B cell (primary cell): ENCODE measurements around the gene ENTPD1.

ENCODE experiments used
- EZH2 ChIP-seq: IDR thresholded peaks from 2 replicates; pipeline ENCODE4 v1.6.1; 2012; ENCODE audit warnings: borderline replicate concordance, low read depth, mild to moderate bottlenecking, moderate library complexity, low read length; ENCODE audit not compliant: insufficient read depth, poor library complexity, severe bottlenecking
- TF ChIP-seq, protein P1 (sequence below): fragments of 200-600 bp; IDR thresholded peaks from one replicate; pipeline ENCODE4 v1.8.0; 2022; ENCODE audit warnings: antibody characterized with exemption, mild to moderate bottlenecking

DNA sequence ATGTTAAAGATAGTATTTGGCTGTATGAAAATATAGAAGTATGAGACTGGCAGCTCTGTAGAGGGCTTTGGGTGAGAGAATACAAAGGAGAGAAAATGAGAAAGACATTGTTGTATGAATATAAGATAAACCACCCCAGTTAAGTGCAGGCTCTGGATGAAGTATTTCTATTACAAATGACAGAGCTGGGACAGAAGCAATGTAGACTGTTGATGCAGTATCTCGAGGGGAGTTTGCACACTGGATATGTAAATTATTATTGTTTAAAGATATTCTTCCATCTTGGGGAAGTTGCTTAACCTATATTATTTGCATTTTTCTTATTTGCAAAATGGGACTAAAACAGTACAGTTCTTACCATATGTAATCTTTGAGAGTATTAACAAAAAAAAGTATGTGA, 31.5 kb downstream of the ENTPD1 start:
- TF ChIP-seq, protein P1, sequence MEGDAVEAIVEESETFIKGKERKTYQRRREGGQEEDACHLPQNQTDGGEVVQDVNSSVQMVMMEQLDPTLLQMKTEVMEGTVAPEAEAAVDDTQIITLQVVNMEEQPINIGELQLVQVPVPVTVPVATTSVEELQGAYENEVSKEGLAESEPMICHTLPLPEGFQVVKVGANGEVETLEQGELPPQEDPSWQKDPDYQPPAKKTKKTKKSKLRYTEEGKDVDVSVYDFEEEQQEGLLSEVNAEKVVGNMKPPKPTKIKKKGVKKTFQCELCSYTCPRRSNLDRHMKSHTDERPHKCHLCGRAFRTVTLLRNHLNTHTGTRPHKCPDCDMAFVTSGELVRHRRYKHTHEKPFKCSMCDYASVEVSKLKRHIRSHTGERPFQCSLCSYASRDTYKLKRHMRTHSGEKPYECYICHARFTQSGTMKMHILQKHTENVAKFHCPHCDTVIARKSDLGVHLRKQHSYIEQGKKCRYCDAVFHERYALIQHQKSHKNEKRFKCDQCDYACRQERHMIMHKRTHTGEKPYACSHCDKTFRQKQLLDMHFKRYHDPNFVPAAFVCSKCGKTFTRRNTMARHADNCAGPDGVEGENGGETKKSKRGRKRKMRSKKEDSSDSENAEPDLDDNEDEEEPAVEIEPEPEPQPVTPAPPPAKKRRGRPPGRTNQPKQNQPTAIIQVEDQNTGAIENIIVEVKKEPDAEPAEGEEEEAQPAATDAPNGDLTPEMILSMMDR: no peak
- no peak for TF ChIP-seq EZH2
